Measurements from ENCODE around the gene RAB37. TPM values are rescaled to one million over a fixed set of nuclear protein-coding genes. Genes with fewer than 3 reads are reported as not detected.

Gene RAB37
- total RNA-seq, 1 experiment from 2014 or later, result 1.5 TPM

DNA sequence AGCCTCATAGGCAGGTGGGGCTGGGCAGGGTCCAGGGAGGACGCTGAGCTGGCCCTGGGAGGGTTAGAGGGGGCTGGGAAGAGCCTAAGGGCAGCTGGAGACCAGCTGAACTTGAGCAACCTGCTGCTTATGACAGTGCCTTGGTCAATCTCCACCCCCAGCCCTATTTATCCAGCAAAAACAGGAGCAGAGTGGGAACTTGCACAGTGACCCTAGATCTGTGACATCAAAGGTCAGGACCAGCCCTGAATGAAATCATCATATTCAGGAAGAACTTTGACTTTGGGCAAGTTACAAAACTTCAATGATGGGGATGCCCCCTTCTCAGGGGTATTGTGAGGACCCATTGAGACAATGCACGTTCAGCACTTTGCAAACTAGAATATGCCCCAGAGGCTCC lies 33.7 kb upstream of the RAB37 start:
- BruUV-seq (replicated peaks), result no TSS peak
- H3K27me3 ChIP-seq (ENCODE audit: control insufficient read depth, insufficient read depth, low read length), result no peaks in the 10 kb centered on the region
- CTCF ChIA-PET, result no interaction called here
- H3K36me3 ChIP-seq (ENCODE audit: control insufficient read depth, insufficient read depth, low read length), result no peaks in the 10 kb centered on the region
- no peaks in the 10 kb centered on the region for H3K9me3 ChIP-seq (ENCODE audit: control insufficient read depth, insufficient read depth, low read depth, low read length)
- no peak overlapping the region for H3K4me3 ChIP-seq (ENCODE audit: low read depth in 2 of 2, low read length in 2 of 2)
- no peaks in the 10 kb centered on the region for H3K4me1 ChIP-seq (ENCODE audit: control insufficient read depth, insufficient read depth, low read length)
- DNase-seq (ENCODE audit: low read depth, low spot score) (no peak), ATAC-seq (no peak)
- TF ChIP-seq POLR2AphosphoS5 (IDR thresholded peaks at IDR 0.05; ENCODE audit: low read depth, low read length), result no peak
- no peak for TF ChIP-seq TCF7L2 (IDR thresholded peaks at IDR 0.05; ENCODE audit: low read depth, low read length)
- no peak for TF ChIP-seq CTCF (IDR thresholded peaks at IDR 0.05)
- TF ChIP-seq, protein P1, sequence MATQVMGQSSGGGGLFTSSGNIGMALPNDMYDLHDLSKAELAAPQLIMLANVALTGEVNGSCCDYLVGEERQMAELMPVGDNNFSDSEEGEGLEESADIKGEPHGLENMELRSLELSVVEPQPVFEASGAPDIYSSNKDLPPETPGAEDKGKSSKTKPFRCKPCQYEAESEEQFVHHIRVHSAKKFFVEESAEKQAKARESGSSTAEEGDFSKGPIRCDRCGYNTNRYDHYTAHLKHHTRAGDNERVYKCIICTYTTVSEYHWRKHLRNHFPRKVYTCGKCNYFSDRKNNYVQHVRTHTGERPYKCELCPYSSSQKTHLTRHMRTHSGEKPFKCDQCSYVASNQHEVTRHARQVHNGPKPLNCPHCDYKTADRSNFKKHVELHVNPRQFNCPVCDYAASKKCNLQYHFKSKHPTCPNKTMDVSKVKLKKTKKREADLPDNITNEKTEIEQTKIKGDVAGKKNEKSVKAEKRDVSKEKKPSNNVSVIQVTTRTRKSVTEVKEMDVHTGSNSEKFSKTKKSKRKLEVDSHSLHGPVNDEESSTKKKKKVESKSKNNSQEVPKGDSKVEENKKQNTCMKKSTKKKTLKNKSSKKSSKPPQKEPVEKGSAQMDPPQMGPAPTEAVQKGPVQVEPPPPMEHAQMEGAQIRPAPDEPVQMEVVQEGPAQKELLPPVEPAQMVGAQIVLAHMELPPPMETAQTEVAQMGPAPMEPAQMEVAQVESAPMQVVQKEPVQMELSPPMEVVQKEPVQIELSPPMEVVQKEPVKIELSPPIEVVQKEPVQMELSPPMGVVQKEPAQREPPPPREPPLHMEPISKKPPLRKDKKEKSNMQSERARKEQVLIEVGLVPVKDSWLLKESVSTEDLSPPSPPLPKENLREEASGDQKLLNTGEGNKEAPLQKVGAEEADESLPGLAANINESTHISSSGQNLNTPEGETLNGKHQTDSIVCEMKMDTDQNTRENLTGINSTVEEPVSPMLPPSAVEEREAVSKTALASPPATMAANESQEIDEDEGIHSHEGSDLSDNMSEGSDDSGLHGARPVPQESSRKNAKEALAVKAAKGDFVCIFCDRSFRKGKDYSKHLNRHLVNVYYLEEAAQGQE (IDR thresholded peaks at IDR 0.05; ENCODE audit: insufficient read depth in 1 of 2, low read depth in 2 of 2, low read length in 1 of 2), result no peak
- no peak for TF ChIP-seq SIN3A (IDR thresholded peaks at IDR 0.05; ENCODE audit: borderline replicate concordance, insufficient read depth, low read depth, low read length)
- H3K27ac ChIP-seq (ENCODE audit: low read length), result no peak overlapping the region
- in situ Hi-C loops (cut with HindIII; ENCODE audit: low pct_unique_long_range_greater_than_20kb, low sequenced_read_pairs) (no loop called here), intact Hi-C loops (cut with micrococcal nuclease; ENCODE audit: unreplicated experiment) (no loop called here)
- POLR2A ChIA-PET, result no interaction called here

GRCh38 chr17:74704544-74704943 lies 32.5 kb upstream of the RAB37 start:
- in situ Hi-C loops (cut with HindIII; ENCODE audit: low pct_unique_long_range_greater_than_20kb, low sequenced_read_pairs), result no loop called here
- H3K4me1 ChIP-seq (ENCODE audit: control insufficient read depth, insufficient read depth, low read length), result no peaks in the 10 kb centered on the region
- CTCF ChIA-PET, result interaction anchor here (0.6 kb wide), 1 partner anchor 47 kb away, joined by 3 read pairs; no protein-coding TSS in a partner anchor
- DNase-seq (ENCODE audit: low read depth, low spot score) (no peak), ATAC-seq (no peak)
- H3K9me3 ChIP-seq (ENCODE audit: control insufficient read depth, insufficient read depth, low read depth, low read length), result no peaks in the 10 kb centered on the region
- TF ChIP-seq SIN3A (IDR thresholded peaks at IDR 0.05; ENCODE audit: borderline replicate concordance, insufficient read depth, low read depth, low read length) (no peak), POLR2AphosphoS5 (IDR thresholded peaks at IDR 0.05; ENCODE audit: low read depth, low read length) (no peak), TCF7L2 (IDR thresholded peaks at IDR 0.05; ENCODE audit: low read depth, low read length) (no peak), CTCF (IDR thresholded peaks at IDR 0.05) (no peak)
- TF ChIP-seq, protein P1 (IDR thresholded peaks at IDR 0.05; ENCODE audit: insufficient read depth in 1 of 2, low read depth in 2 of 2, low read length in 1 of 2), result no peak
- intact Hi-C loops (cut with micrococcal nuclease; ENCODE audit: unreplicated experiment), result no loop called here
- H3K27ac ChIP-seq (ENCODE audit: low read length), result no peak overlapping the region
- H3K27me3 ChIP-seq (ENCODE audit: control insufficient read depth, insufficient read depth, low read length), result no peaks in the 10 kb centered on the region
- no peaks in the 10 kb centered on the region for H3K36me3 ChIP-seq (ENCODE audit: control insufficient read depth, insufficient read depth, low read length)
- no TSS peak for BruUV-seq (replicated peaks)
- no peak overlapping the region for H3K4me3 ChIP-seq (ENCODE audit: low read depth in 2 of 2, low read length in 2 of 2)
- POLR2A ChIA-PET, result no interaction called here
